HepG2 (cell line): ENCODE results near the gene SLC25A19. TPM values are rescaled to one million over a fixed set of nuclear protein-coding genes. Genes with fewer than 3 reads are reported as not detected.

Experiments
- AGO1 ChIP-seq: fragments of 200-400 bp; formaldehyde crosslinking; IDR thresholded peaks from 2 replicates; pipeline ENCODE4 v1.6.1; 2017; ENCODE audit warnings: mild to moderate bottlenecking, low read depth, low read length, moderate library complexity; ENCODE audit not compliant: poor library complexity, severe bottlenecking
- CEBPB ChIP-seq: IDR thresholded peaks from 2 replicates; pipeline ENCODE4 v1.6.1; 2011; ENCODE audit warnings: low read depth, low read length, improper control_type of control experiment, borderline replicate concordance
- DDIT3 ChIP-seq: sonication (generic); formaldehyde crosslinking; IDR thresholded peaks from 2 replicates; pipeline ENCODE4 v1.4.0; 2020; ENCODE audit warnings: mild to moderate bottlenecking, missing genetic modification reagents
- MAF1 ChIP-seq: sonication (generic); formaldehyde crosslinking; IDR thresholded peaks from 2 replicates; pipeline ENCODE4 v1.5.0; 2020; ENCODE audit warnings: missing genetic modification reagents, borderline replicate concordance
- NRL ChIP-seq: sonication (generic); formaldehyde crosslinking; IDR thresholded peaks from 2 replicates; pipeline ENCODE4 v1.5.0; 2020; ENCODE audit warnings: missing genetic modification reagents, mild to moderate bottlenecking, moderate library complexity, borderline replicate concordance
- ONECUT2 ChIP-seq: sonication (generic); formaldehyde crosslinking; IDR thresholded peaks from 2 replicates; pipeline ENCODE4 v1.4.0; 2020; ENCODE audit warnings: missing genetic modification reagents
- PHF21A ChIP-seq: sonication (generic); formaldehyde crosslinking; IDR thresholded peaks from 2 replicates; pipeline ENCODE4 v1.5.0; 2020; ENCODE audit warnings: mild to moderate bottlenecking, missing genetic modification reagents
- RFXANK ChIP-seq: IDR thresholded peaks from 2 replicates; pipeline ENCODE4 v1.6.1; 2016
- SALL1 ChIP-seq: sonication (generic); formaldehyde crosslinking; IDR thresholded peaks from 2 replicates; pipeline ENCODE4 v1.8.0; 2022; ENCODE audit warnings: mild to moderate bottlenecking, missing genetic modification reagents
- SP1 ChIP-seq, 2 experiments: fragments of 450-650 bp in 1 of 2; sonication (generic) in 1 of 2; formaldehyde crosslinking in 1 of 2; IDR thresholded peaks; 2 replicates each; pipeline versions ENCODE4 v1.4.0 to v1.6.1; 2016 to 2020; ENCODE audit warnings: missing genetic modification reagents in 1 of 2
- TARDBP ChIP-seq: sonication (generic); formaldehyde crosslinking; IDR thresholded peaks from 2 replicates; pipeline ENCODE4 v1.8.0; 2022; ENCODE audit warnings: mild to moderate bottlenecking, missing genetic modification reagents
- TBX3 ChIP-seq: fragments of 450-650 bp; IDR thresholded peaks from 2 replicates; pipeline ENCODE4 v1.6.1; 2017; ENCODE audit warnings: antibody characterized with exemption, mild to moderate bottlenecking, inconsistent platforms, borderline replicate concordance
- THAP11 ChIP-seq: IDR thresholded peaks from 2 replicates; pipeline ENCODE4 v1.6.1; 2016; ENCODE audit warnings: missing biosample characterization, missing genetic modification reagents
- ZNF207 ChIP-seq: fragments of 450-650 bp; IDR thresholded peaks from 2 replicates; pipeline ENCODE4 v1.6.1; 2016; ENCODE audit warnings: antibody characterized with exemption, borderline replicate concordance
- ZNF234 ChIP-seq: sonication (generic); formaldehyde crosslinking; conservative IDR thresholded peaks from 2 replicates; pipeline ENCODE4 v1.5.1; 2020; ENCODE audit warnings: mild to moderate bottlenecking, missing genetic modification reagents
- ZNF296 ChIP-seq: sonication (generic); formaldehyde crosslinking; conservative IDR thresholded peaks from 2 replicates; pipeline ENCODE4 v1.5.0; 2020; ENCODE audit warnings: mild to moderate bottlenecking, missing genetic modification reagents
- ZNF768 ChIP-seq: sonication (generic); formaldehyde crosslinking; IDR thresholded peaks from 2 replicates; pipeline ENCODE4 v1.4.0; 2020; ENCODE audit warnings: missing genetic modification reagents
- polyA plus RNA-seq, 8 experiments: library from polyadenylated mRNA; depleted of rRNA in 3 of 8; stranded (reverse) in 7 of 8; unstranded in 1 of 8; fragments of >200 nt; fragmentation: Illumina TruSeq in 4 of 8; extraction: Trizol in 4 of 8; gene quantifications; 2 replicates each; pipeline versions ENCODE4 v1.2.1 to v1.2.3, GENCODE V29; 2011 to 2016; ENCODE audit warnings: low read depth in 4 of 8, missing spikeins in 1 of 8, mixed read lengths in 1 of 8; ENCODE audit not compliant: insufficient read depth in 1 of 8
- total RNA-seq, 5 experiments: library from RNA; depleted of rRNA; stranded (reverse); fragments of >200 nt; fragmentation: Illumina TruSeq; extraction: Trizol; gene quantifications; 2 replicates each; pipeline ENCODE4 v1.2.3, GENCODE V29; 2016; ENCODE audit warnings: low read depth in 1 of 5
- TF ChIP-seq, protein P1 (sequence below): sonication (generic); formaldehyde crosslinking; IDR thresholded peaks from 2 replicates; pipeline ENCODE4 v1.5.1; 2020; ENCODE audit warnings: mild to moderate bottlenecking, missing genetic modification reagents, moderate library complexity
- TF ChIP-seq, protein P2 (sequence below), 2 experiments: fragments of 450-650 bp in 1 of 2; sonication (generic) in 1 of 2; formaldehyde crosslinking; IDR thresholded peaks; 2 replicates each; pipeline versions ENCODE4 v1.5.0 to v1.8.0; 2020 to 2022; ENCODE audit warnings: mild to moderate bottlenecking in 1 of 2, missing genetic modification reagents in 1 of 2
- TF ChIP-seq, protein P3 (sequence below): sonication (generic); formaldehyde crosslinking; IDR thresholded peaks from 2 replicates; pipeline ENCODE4 v1.8.1; 2023; ENCODE audit warnings: mild to moderate bottlenecking, missing genetic modification reagents
- TF ChIP-seq, protein P4 (sequence below): sonication (generic); formaldehyde crosslinking; IDR thresholded peaks from 2 replicates; pipeline ENCODE4 v1.9.0; 2022; ENCODE audit warnings: low read depth, missing genetic modification reagents

SLC25A19 gene
- total and polyA plus RNA-seq, 2 of the 13 experiments (the other 11 are each of a cell fraction or from before 2014, with no cell fraction given), result 24.4 to 41.4 TPM

DNA sequence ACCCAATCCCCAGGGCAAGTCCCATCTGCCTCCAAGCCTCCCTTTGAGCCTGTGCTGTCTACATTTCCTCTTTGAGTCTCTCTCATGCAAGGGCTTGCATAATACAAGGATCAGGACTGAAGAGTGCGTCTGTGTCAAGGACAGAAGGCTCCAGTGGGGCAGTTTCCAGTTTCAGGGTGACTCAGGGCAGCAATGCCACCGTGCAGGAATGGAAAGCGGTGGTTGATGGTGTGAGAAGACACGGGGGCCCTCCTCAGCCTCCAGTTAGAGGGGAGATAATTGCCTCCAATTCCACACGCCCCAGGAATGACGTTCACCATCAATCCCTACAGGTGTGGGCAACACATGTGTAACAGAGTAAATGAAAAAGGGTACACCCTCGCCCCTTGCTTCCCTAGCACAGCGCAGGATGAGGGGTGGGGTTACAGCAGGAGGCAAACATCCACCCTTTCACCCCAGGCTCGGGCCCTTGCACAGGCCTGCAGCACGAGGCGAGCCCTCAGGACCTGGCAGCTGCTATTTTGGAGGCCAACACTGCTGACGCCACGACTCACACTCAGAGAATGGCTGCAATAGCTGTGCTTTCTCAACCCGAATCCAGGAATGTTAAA, 24.8 kb upstream of the SLC25A19 start (continued):
- TF ChIP-seq, protein P1, sequence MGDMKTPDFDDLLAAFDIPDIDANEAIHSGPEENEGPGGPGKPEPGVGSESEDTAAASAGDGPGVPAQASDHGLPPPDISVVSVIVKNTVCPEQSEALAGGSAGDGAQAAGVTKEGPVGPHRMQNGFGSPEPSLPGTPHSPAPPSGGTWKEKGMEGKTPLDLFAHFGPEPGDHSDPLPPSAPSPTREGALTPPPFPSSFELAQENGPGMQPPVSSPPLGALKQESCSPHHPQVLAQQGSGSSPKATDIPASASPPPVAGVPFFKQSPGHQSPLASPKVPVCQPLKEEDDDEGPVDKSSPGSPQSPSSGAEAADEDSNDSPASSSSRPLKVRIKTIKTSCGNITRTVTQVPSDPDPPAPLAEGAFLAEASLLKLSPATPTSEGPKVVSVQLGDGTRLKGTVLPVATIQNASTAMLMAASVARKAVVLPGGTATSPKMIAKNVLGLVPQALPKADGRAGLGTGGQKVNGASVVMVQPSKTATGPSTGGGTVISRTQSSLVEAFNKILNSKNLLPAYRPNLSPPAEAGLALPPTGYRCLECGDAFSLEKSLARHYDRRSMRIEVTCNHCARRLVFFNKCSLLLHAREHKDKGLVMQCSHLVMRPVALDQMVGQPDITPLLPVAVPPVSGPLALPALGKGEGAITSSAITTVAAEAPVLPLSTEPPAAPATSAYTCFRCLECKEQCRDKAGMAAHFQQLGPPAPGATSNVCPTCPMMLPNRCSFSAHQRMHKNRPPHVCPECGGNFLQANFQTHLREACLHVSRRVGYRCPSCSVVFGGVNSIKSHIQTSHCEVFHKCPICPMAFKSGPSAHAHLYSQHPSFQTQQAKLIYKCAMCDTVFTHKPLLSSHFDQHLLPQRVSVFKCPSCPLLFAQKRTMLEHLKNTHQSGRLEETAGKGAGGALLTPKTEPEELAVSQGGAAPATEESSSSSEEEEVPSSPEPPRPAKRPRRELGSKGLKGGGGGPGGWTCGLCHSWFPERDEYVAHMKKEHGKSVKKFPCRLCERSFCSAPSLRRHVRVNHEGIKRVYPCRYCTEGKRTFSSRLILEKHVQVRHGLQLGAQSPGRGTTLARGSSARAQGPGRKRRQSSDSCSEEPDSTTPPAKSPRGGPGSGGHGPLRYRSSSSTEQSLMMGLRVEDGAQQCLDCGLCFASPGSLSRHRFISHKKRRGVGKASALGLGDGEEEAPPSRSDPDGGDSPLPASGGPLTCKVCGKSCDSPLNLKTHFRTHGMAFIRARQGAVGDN (CRISPR knock-in tag), result peak; percentile 67
- TF ChIP-seq TBX3 (no peak), ONECUT2 (CRISPR knock-in tag) (no peak), NRL (CRISPR knock-in tag) (peak; percentile 67; the same call in 1 of the 2 replicates), MAF1 (no peak), ZNF207 (no peak), SP1 (IDR thresholded peaks at IDR 0.05) (no peak), SP1 (CRISPR knock-in tag; IDR thresholded peaks at IDR 0.05) (no peak), SALL1 (CRISPR knock-in tag) (peak; percentile 42; the same call in 1 of the 2 replicates), DDIT3 (no peak), ZNF768 (CRISPR knock-in tag) (no peak; the same call in 1 of the 2 replicates), THAP11 (CRISPR knock-in tag) (peak; percentile 67), AGO1 (no peak), PHF21A (CRISPR knock-in tag) (peak; percentile 44; the same call in 1 of the 2 replicates), CEBPB (peak; percentile 90), TARDBP (CRISPR knock-in tag) (no peak), RFXANK (CRISPR knock-in tag) (no peak), ZNF296 (no peak), ZNF234 (CRISPR knock-in tag) (no peak)
- TF ChIP-seq, protein P2, sequence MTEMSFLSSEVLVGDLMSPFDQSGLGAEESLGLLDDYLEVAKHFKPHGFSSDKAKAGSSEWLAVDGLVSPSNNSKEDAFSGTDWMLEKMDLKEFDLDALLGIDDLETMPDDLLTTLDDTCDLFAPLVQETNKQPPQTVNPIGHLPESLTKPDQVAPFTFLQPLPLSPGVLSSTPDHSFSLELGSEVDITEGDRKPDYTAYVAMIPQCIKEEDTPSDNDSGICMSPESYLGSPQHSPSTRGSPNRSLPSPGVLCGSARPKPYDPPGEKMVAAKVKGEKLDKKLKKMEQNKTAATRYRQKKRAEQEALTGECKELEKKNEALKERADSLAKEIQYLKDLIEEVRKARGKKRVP (CRISPR knock-in tag; IDR thresholded peaks at IDR 0.05), result peak in 1 of 2 experiments; percentile 28; a peak in 1 of 4 replicates
- TF ChIP-seq, protein P3, sequence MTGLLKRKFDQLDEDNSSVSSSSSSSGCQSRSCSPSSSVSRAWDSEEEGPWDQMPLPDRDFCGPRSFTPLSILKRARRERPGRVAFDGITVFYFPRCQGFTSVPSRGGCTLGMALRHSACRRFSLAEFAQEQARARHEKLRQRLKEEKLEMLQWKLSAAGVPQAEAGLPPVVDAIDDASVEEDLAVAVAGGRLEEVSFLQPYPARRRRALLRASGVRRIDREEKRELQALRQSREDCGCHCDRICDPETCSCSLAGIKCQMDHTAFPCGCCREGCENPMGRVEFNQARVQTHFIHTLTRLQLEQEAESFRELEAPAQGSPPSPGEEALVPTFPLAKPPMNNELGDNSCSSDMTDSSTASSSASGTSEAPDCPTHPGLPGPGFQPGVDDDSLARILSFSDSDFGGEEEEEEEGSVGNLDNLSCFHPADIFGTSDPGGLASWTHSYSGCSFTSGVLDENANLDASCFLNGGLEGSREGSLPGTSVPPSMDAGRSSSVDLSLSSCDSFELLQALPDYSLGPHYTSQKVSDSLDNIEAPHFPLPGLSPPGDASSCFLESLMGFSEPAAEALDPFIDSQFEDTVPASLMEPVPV (CRISPR knock-in tag), result no peak
- TF ChIP-seq, protein P4, sequence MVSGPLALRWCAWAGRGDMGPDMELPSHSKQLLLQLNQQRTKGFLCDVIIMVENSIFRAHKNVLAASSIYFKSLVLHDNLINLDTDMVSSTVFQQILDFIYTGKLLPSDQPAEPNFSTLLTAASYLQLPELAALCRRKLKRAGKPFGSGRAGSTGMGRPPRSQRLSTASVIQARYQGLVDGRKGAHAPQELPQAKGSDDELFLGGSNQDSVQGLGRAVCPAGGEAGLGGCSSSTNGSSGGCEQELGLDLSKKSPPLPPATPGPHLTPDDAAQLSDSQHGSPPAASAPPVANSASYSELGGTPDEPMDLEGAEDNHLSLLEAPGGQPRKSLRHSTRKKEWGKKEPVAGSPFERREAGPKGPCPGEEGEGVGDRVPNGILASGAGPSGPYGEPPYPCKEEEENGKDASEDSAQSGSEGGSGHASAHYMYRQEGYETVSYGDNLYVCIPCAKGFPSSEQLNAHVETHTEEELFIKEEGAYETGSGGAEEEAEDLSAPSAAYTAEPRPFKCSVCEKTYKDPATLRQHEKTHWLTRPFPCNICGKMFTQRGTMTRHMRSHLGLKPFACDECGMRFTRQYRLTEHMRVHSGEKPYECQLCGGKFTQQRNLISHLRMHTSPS, result 0 out of 2 replicates have a peak, but pooled peaks have one; percentile 20
